NAMALWA (cell line): ENCODE data around the gene RPS27.
"Not testable (repeated sequence)": the region's sequence is repeated elsewhere in the genome, so short reads cannot be mapped to it uniquely, and the experiment has no call there.

Experiments
- DNase-seq: peaks from one replicate; pipeline ENCODE4 v3.0.0-alpha.2; 2015; ENCODE audit warnings: low spot score

RPS27 gene

GRCh38 chr1:153961421-153961820 lies 29.1 kb upstream of the RPS27 start:
- DNase-seq: no peak

DNA sequence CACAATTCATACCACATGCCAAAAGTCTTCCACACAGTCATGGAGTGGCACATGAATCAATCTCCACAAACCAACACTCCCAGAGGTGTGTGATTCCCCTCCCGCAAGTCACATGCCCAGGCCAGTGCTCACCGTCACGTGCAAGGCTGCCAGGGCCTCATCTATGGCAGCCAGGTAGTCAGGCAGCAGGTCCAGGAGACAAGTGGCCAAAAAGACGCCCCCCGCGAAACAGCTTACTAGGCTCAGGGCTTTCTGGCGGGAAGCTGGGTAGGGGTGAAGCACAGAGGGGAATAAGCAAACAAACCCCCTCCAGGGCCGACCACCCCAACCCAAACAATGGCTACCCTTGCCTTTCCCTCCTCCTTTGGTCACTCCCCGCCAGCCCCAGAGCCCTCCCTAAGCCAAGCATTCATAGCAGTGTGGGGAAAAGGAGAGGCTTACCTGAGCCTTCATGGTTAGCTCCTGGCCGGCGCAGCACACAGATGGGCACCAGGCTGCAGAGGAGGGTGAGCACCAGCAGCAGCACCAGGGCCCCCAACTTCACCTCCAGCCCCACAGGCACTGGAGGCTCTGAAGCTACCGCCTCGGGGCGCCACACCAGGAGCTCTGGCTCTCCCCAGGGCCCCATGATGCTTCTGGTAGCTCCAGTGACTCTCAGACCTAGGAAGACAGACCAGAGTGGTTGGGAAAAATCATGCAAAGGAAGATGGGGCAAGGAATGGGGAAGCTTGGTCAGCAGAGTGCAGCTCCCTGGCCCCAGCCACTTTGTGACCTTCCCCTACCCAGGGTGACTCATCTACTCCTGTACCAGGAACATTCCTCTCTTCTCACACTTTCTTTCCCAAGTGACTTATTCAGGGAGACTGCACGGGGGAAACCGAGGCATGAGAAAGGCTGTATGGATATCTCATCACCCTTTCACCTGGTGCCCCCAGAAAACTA lies 28.2 kb upstream of the RPS27 start:
- no peak for DNase-seq

DNA sequence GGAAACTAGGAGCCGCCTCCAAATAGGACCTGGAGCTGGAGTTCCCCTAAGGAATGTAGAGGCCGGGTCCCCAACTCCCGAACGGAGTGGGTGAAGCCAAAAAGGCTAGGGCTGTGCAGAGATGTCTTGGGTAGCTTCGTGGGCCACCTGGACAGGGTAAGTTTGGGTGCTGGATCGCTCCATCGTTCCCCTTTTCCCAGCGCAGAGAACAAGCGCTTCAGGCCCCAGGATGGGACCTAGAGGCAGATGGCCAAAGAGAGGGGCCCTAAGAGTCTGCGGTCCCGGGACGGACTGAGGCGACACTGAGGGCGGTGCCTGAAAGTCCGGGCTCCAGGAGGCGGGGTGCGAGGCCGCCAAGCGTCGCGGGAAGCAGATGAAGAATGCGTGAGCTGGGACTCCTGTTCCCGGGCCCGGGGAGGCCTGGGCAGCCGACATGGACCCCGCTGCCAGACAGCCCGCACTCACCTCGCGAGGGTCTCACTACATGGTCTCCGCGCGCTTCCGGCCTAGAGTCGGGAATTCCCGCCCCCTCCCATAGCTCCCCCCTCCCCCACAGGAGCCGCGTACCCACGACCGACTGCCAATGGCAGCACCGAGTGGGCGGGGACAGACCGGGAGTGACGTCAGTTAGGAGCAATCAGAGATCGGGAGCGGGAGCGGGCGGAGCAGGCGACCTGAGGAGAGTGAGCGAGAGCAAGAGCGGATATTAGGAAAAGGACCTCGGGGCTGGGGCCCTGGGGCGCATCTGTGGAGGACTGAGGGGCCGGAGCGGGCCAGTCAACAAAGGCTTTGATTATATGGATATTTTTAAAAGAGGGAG lies 27.3 kb upstream of the RPS27 start, which contains the start of gene SLC39A1:
SLC39A1 (minus strand) TSS at position 508 of the 820 bp plus-strand sequence. CDS start 822 bp downstream, outside the sequence.
- peak; percentile 97 for DNase-seq

GRCh38 chr1:153963850-153964331 lies 26.7 kb upstream of the RPS27 start:
- no peak for DNase-seq

GRCh38 chr1:153967107-153967999 lies 23.2 kb upstream of the RPS27 start, which contains the start of gene CREB3L4:
Gene CREB3L4, plus strand, starts transcription at chr1:153967902. Its CDS starts 624 bp downstream, at chr1:153968526.
- peak; percentile 100 for DNase-seq

DNA sequence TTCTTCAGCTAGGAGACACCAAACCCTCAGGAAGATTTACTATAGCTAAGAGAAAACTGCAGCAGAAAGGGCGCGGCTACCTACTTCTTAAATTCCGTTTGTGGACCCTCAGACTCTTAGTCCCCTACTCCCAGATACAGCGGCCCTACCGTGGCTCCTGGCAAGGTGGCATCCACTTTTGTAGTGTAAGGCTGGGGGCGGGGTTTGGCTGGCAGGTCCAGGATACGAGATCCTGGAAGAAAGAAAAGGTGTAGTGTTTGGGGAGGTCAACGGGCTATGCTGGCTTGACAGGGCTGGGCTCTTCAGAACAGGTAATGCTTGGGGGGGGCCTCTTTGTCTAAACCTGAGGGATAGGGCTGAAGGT lies 22.6 kb upstream of the RPS27 start:
- no peak for DNase-seq

DNA sequence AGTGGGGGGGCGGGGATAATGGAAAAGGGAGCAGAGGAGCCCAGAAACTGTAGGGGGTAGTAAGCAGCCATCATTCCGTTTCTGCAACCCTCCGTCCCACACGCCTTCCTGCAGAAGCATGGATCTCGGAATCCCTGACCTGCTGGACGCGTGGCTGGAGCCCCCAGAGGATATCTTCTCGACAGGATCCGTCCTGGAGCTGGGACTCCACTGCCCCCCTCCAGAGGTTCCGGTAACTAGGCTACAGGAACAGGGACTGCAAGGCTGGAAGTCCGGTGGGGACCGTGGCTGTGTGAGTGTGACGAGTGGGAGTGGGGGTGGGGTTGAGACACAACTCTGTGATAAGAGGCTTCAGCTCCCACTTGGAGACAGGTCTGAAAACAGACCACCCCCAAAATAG lies 22.2 kb upstream of the RPS27 start:
- no peak for DNase-seq

DNA sequence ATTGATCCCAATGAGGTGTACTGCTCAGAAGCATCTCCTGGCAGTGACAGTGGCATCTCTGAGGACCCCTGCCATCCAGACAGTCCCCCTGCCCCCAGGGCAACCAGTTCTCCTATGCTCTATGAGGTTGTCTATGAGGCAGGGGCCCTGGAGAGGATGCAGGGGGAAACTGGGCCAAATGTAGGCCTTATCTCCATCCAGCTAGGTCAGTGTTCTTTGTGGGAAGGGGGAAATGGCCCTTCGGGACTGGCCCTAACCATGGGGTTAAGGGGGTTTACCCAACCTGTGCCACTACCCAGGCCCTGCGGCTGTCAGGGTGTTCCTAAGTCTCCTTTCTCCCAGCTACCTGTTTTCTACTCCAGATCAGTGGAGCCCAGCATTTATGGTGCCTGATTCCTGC lies 21.6 kb upstream of the RPS27 start:
- DNase-seq: no peak

- no peak for DNase-seq
Measured at GRCh38 chr1:153970346-153970745, 20.2 kb upstream of the RPS27 start.

GRCh38 chr1:153973071-153973470 lies 17.5 kb upstream of the RPS27 start:
- DNase-seq: no peak

DNA sequence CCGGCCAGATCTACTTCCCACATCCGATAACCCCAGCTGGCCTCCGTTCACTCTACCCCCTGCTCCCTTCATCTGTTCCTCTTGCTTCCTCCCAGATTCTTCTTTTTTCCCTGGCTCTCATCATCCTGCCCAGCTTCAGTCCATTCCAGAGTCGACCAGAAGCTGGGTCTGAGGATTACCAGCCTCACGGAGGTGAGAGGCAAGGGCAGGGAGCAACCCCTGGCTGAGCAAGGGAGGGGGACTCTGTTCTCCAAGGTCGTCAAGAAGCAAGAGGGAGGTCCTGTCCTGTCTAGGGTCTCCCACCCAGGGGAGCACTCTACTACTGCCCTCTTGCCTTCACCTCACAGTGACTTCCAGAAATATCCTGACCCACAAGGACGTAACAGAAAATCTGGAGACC lies 17.0 kb upstream of the RPS27 start:
- no peak for DNase-seq

DNA sequence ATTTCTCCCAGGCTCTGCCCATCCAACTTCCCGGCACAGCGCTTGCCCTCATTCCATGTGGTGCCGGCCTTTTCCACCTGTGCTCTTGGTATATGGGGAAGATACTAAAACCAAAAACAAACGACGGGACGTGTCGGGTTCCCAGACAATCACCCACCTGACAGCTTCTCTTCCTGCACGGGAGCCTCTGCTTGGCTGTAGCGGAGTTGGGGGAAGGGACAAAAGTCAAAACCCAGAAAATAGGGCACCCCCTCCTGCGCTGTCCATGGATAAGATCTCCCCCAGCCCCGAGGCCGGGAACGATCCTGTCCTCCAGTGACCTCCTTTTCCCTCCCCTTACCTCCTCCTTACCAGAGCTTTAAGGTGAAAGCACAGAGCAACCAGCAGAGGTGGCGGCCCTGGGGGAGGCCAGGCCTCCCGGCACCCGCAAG lies 13.7 kb upstream of the RPS27 start:
- no peak for DNase-seq

GRCh38 chr1:153977250-153978240 lies 13.0 kb upstream of the RPS27 start, which contains the start of gene JTB:
Gene JTB, minus strand, starts transcription at chr1:153977674. Its CDS starts 422 bp downstream, at chr1:153977252.
- peak; percentile 94 for DNase-seq

- no peak for DNase-seq
Measured at GRCh38 chr1:153978274-153978909, 12.2 kb upstream of the RPS27 start.

DNA sequence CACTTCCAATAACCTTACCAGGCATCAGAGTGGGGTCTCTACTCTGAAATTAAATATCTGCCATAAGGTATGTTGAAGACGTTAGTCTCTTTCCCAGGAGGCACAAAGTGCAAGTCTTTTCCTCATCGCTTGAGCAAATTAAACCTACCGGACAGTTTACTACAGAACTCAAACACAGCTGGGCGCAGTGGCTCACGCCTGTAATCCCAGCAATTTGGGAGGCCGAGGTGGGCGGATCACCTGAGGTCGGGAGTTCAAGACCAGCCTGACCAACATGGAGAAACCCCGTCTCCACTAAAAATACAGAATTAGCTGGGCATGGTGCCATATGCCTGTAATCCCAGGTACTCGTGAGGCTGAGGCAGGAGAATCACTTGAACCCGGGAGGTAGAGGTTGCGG lies 11.5 kb upstream of the RPS27 start:
- DNase-seq: not testable (repeated sequence)

GRCh38 chr1:153981735-153982134 lies 8.8 kb upstream of the RPS27 start:
- DNase-seq: not testable (repeated sequence)

DNA sequence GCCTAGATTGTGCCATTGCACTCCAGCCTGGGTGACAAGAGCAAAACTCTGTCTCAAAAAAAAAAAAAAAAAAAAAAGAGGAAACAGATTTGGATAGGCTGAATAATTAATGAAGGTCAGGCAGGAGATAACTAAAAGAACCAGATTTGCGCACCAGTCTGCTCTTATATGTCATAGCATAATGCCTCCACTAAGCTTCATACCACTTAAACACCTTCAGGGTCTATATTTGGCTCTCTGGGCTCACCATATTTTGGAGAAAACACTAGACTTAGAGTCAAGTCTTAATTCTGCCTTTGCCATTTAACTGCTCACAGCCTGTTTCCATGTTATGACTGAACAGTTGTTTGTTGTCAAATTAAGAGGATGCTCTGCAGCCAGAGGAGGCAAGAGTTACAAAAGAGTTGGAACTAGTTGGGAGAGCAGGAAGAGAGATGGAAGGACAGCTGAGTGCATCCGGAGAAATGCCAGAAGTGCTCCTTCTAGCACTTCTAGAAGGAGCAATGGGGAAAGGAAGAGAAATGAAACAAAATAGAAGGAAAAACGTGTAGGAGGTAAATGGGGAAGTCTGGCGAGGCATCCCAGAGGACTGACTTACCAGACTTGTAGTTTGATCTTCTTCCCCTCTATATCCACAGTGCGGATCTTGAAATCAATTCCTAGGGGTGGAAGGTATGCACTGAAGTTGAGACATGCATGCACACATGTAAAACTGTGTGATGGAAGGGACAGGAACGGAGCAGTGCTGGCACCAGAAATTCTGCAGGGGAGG lies 6.3 kb upstream of the RPS27 start:
- DNase-seq: peak; percentile 53

DNA sequence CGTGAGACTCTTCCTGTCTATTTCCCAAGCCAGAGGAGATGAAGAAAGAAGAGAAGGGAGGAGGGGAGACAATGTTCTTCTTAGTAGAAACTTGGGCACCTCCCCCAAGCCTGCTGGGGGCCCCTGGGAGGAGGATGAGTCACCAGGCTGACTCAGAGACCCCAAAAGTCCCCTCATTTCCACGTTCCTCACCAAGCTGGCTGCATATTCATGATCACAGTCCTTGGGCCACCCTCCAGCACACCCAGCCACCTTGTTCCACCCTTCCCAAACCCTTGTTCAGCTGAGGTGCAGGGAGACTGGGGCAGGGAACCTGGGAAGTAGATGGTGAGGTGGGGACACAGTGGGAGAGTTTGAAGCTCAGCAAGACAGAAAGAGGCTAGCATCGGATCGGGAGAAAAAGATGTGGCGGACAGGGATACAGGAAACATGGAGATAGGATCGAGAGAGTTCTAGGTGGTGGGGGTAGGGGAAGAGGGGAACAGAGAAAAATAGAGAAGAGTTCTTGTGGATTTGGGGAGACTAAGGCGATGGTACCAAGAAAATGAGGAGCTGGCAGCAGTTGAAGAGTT lies 5.1 kb upstream of the RPS27 start:
- DNase-seq: no peak
